Small intestine (tissue), 7 donors: ENCODE measurements around the gene CLBA1. TPM values are rescaled to one million over a fixed set of nuclear protein-coding genes. Genes with fewer than 3 reads are reported as not detected.

ENCODE experiments used
- DNase-seq, 2 donors: peaks; one replicate each; pipeline versions ENCODE4 v3.0.0 to v3.0.0-alpha.2; 2013
- FAIRE-seq: peaks from 2 replicates; lab custom pipeline; 2012; peaks lifted over from hg19 to GRCh38; lab: Jason Lieb, UNC
- H3K27ac ChIP-seq, 3 donors: one replicate each; pipeline ENCODE4 v1.5.1; 2013; ENCODE audit warnings: low read length in 2 of 3, mild to moderate bottlenecking in 2 of 3, control low read depth in 1 of 3, inconsistent platforms in 1 of 3, low read depth in 1 of 3, moderate library complexity in 1 of 3
- H3K27me3 ChIP-seq, 3 donors: one replicate each; pipeline ENCODE4 v1.6.1; 2013; ENCODE audit warnings: low read length in 3 of 3, inconsistent platforms in 1 of 3; ENCODE audit not compliant: control insufficient read depth in 3 of 3, insufficient read depth in 3 of 3
- H3K36me3 ChIP-seq, 3 donors: one replicate each; pipeline ENCODE4 v1.6.1; 2013; ENCODE audit warnings: low read length in 3 of 3, inconsistent platforms in 1 of 3, low read depth in 1 of 3, mild to moderate bottlenecking in 1 of 3, moderate library complexity in 1 of 3; ENCODE audit not compliant: control insufficient read depth in 3 of 3, insufficient read depth in 2 of 3
- H3K4me1 ChIP-seq, 3 donors: one replicate each; pipeline ENCODE4 v1.6.1; 2013; ENCODE audit warnings: low read length in 2 of 3, inconsistent platforms in 1 of 3, low read depth in 1 of 3, mild to moderate bottlenecking in 1 of 3, moderate library complexity in 1 of 3; ENCODE audit not compliant: control insufficient read depth in 3 of 3, insufficient read depth in 2 of 3
- H3K4me3 ChIP-seq, 3 donors: one replicate each; pipeline ENCODE4 v1.5.1; 2013; ENCODE audit warnings: low read length in 3 of 3, control low read depth in 1 of 3, inconsistent platforms in 1 of 3, low read depth in 1 of 3, mild to moderate bottlenecking in 1 of 3, moderate library complexity in 1 of 3
- H3K9me3 ChIP-seq, 2 donors: one replicate each; pipeline ENCODE4 v1.6.1; 2013; ENCODE audit warnings: low read depth in 1 of 2, low read length in 1 of 2; ENCODE audit not compliant: control insufficient read depth in 2 of 2, insufficient read depth in 1 of 2
- WGBS, 3 donors: extraction: QIAGEN DNeasy Blood & Tissue Kit; methylation state at CpG; one replicate each; pipeline ENCODE4 v1.1.7; 2013; 5-methylcytosine and 5-hydroxymethylcytosine counted together
- polyA plus RNA-seq, 4 donors: library from polyadenylated mRNA; stranded (reverse) in 3 of 4; unstranded in 1 of 4; fragments of 200-250 nt in 3 of 4; fragments of 120-200 nt in 1 of 4; gene quantifications; one replicate each; pipeline versions ENCODE4 v1.2.1 to v1.2.3, GENCODE V29; 2013
- donor health status: healthy with polysubstance abuse.
- donor health status: control.
- donor health status: control.
- donor health status: Bipolar disorder and iron deficiency.
- donor health status: healthy.

CLBA1 gene
- polyA plus RNA-seq, 4 donors = 0.89 to 6.8 (median 3.2) TPM

DNA sequence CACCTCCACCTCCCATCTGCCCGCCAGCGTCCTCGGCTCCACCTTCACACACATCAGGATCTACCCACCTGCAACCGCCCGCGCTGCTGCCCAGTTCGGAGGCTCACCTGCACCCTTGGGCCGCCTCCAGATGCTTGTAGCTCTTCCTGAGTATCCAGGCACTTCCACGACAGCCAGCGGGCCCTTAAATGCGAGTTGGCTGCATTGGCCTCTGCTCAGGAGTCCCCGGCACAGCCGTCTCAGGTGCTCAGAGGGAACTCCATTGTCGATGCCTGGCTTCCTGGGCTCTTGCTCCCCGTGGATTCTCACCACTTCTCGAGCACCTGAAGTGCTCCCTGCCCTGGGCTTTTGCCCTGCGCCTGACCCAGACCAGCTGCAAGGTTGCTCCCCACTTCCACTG lies 57.2 kb downstream of the CLBA1 start:
- Histone ChIP-seq H3K4me3 (no peak overlapping the region), H3K27ac (no peak overlapping the region), H3K27me3 (peaks cover 0 to 9% (median 0%) of the 10 kb centered on the region in 3 donors), H3K36me3 (no peaks in the 10 kb centered on the region), H3K9me3 (no peaks in the 10 kb centered on the region), H3K4me1 (peaks cover 0 to 3% (median 0%) of the 10 kb centered on the region in 3 donors)
- DNase-seq = no peak
- FAIRE-seq = no peak
- WGBS, 3 donors = 82 to 88% (median 87%) methylated on average over 17 of the region's 17 CpGs

DNA sequence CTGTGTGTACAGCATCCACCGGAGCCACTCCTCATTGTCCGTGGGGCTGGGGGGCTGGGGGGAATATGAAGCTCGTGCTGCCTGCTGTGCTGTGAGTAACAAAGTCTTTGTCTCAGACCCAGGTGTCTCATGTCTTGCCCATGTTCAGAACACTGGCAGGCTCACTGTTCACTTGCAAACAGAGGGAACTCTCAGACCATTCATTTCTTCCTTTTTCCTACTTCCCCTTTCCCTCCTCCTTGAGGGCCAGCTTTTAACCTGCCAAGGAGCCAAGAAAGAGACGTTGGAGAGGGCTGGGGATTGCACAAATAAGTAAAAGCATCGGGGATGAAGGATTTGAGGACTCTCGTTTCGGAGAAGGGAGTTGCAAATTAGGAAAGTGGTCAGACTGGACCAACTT lies 58.1 kb downstream of the CLBA1 start:
- Histone ChIP-seq H3K27ac (no peak overlapping the region), H3K4me1 (peaks cover 0 to 3% (median 0%) of the 10 kb centered on the region in 3 donors), H3K4me3 (no peak overlapping the region), H3K9me3 (no peaks in the 10 kb centered on the region), H3K36me3 (no peaks in the 10 kb centered on the region), H3K27me3 (peaks cover 0 to 6% (median 0%) of the 10 kb centered on the region in 3 donors)
- DNase-seq (no peak), FAIRE-seq (no peak)
- WGBS, 3 donors = 70 to 71% (median 70%) methylated on average over 6 to 7 of the region's 7 CpGs

Other genes starting within 250 kb of the CLBA1 start
- 100 to 1,000 TPM in 3 of 4 donors, 10 to 100 TPM in 1; 91.9 to 269 (median 140) TPM for gene SIVA1, start 232.6 kb upstream of the CLBA1 start, polyA plus RNA-seq
- 10 to 100 TPM; 72.4 to 95.9 (median 82.7) TPM for gene AKT1, start 190.0 kb upstream of the CLBA1 start, polyA plus RNA-seq
- 1 to 10 TPM; 2.7 to 6.6 (median 5.4) TPM for gene ZBTB42, start 184.7 kb upstream of the CLBA1 start, polyA plus RNA-seq
- gene CEP170B, start 120.5 kb upstream of the CLBA1 start, polyA plus RNA-seq = 10 to 100 TPM; 24.9 to 33.9 (median 31.1) TPM
- gene PLD4, start 60.9 kb upstream of the CLBA1 start, polyA plus RNA-seq = 10 to 100 TPM in 1 of 4 donors, 1 to 10 TPM in 1, under 1 TPM in 1, not detected in 1; 0.42 to 12.4 (median 1.4) TPM
- 1 to 10 TPM in 1 of 4 donors, under 1 TPM in 3; under 0.01 to 6.3 (median 0.17) TPM for gene AHNAK2, start 7.4 kb upstream of the CLBA1 start, polyA plus RNA-seq
- 10 to 100 TPM in 2 of 4 donors, 1 to 10 TPM in 2; 2.7 to 11.3 (median 6.9) TPM for gene CDCA4, start 35.3 kb downstream of the CLBA1 start, polyA plus RNA-seq
- 1 to 10 TPM in 2 of 4 donors, under 1 TPM in 1, not detected in 1; 0.81 to 1.4 (median 1.1) TPM for gene GPR132, start 79.6 kb downstream of the CLBA1 start, polyA plus RNA-seq
- gene JAG2, start 183.0 kb downstream of the CLBA1 start, polyA plus RNA-seq = 10 to 100 TPM in 1 of 4 donors, 1 to 10 TPM in 3; 2.0 to 15.1 (median 4.8) TPM
- gene NUDT14, start 195.5 kb downstream of the CLBA1 start, polyA plus RNA-seq = 10 to 100 TPM; 25.9 to 68.1 (median 51.7) TPM